Measurements from ENCODE around the gene DNASE1L1. TPM values are rescaled to one million over a fixed set of nuclear protein-coding genes. Genes with fewer than 3 reads are reported as not detected.

Gene DNASE1L1
- total and polyA plus RNA-seq, 2 donors (not counting 1 experiment from before 2014, with no cell fraction given): 24.6 to 49.2 TPM

DNA sequence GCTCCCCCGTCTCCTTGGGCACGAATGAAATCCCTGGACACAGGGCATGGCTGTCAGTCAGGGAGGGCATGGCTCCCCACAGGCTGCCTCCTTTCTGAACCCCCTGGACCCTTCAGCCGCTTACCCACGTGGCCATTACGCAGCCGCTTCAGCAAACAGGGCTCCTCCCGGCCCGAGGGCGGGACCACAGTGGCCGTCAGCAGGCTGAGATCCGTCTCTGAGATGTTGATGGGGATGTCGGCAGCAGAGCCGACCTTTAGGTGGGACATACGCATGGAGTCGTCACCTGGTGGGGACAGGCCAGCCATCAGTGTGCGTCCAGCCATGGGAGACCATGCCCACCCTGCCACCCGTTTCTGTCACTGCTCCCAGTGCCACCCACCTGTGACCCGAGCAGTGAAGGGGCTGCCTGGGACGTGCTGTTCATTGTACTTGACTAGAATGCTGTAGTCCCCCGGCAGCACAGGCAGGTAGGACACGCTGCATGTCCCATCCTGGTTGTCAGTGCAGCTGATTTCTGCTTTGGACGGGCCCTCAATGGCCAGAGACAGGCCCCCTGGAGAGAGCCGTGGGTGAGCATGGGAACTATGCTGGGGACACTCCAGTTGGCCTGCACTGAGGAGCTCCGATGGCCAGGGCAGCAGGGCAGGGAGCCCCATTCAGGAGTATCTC, 55.7 kb downstream of the DNASE1L1 start:
- peaks cover 0 to 85% of the 10 kb centered on the region in 2 experiments for H3K36me3 ChIP-seq (replicated peaks in 1 of 2; ENCODE audit: control extremely low read depth in 1 of 2, control insufficient read depth in 1 of 2, extremely low read depth in 1 of 2, insufficient read depth in 2 of 2, low read length in 1 of 2)
- Mint-ChIP-seq H3K9me3 (ENCODE audit: insufficient read depth) (no peaks in the 10 kb centered on the region), H3K27ac (peak overlapping the region; percentile 46), H3K27me3 (no peaks in the 10 kb centered on the region), H3K4me3 (no peak overlapping the region), H3K4me1 (peaks cover 27% of the 10 kb centered on the region)
- DNase-seq (no peak), ATAC-seq (ENCODE audit: low read depth) (no peak)
- POLR2A ChIA-PET: interaction anchor here (0.5 kb wide), 1 partner anchor 178 kb away, joined by 3 read pairs; no protein-coding TSS in a partner anchor
- H3K4me1 ChIP-seq (ENCODE audit: control insufficient read depth in 2 of 2, insufficient read depth in 2 of 2, low read length in 2 of 2): peaks cover 35 to 51% of the 10 kb centered on the region in 2 donors
- intact Hi-C loops (cut with micrococcal nuclease): no loop called here
- H3K4me3 ChIP-seq (ENCODE audit: control extremely low read depth in 1 of 5, extremely low read depth in 1 of 5, insufficient read depth in 1 of 5, low read depth in 2 of 5, low read length in 4 of 5): no peak overlapping the region
- no peaks in the 10 kb centered on the region for H3K27me3 ChIP-seq (replicated peaks in 1 of 4; ENCODE audit: control extremely low read depth in 1 of 4, control insufficient read depth in 3 of 4, insufficient read depth in 4 of 4, low read length in 3 of 4)
- no peak overlapping the region for H3K9ac ChIP-seq (ENCODE audit: low read length)
- CTCF ChIA-PET: no interaction called here
- WGBS (ENCODE audit: insufficient coverage): 97% methylated on average over 19 of the region's 24 CpGs
- peaks cover 32% of the 10 kb centered on the region for H4K20me1 ChIP-seq (ENCODE audit: control insufficient read depth, insufficient read depth, low read length, poor library complexity, severe bottlenecking)
- H3K79me2 ChIP-seq (ENCODE audit: control insufficient read depth, insufficient read depth, low read length): peaks cover 2% of the 10 kb centered on the region
- no peak overlapping the region for H3K27ac ChIP-seq (ENCODE audit: low read length in 2 of 2)
- TF ChIP-seq CTCF (IDR thresholded peaks at IDR 0.05) (no peak), EZH2 (IDR thresholded peaks at IDR 0.05; ENCODE audit: borderline replicate concordance, insufficient read depth, low read depth, low read length, poor library complexity, severe bottlenecking) (no peak)
- H3K4me2 ChIP-seq (replicated peaks; ENCODE audit: low read depth, low read length, poor library complexity, severe bottlenecking): no peak overlapping the region
- H2AFZ ChIP-seq (ENCODE audit: insufficient read depth, low read depth, low read length, poor library complexity, severe bottlenecking): no peak overlapping the region
- H3K9me3 ChIP-seq (ENCODE audit: control extremely low read depth in 1 of 3, control insufficient read depth in 2 of 3, insufficient read depth in 1 of 3, low read length in 2 of 3): no peaks in the 10 kb centered on the region

GRCh38 chrX:154352466-154352865, 56.6 kb downstream of the DNASE1L1 start:
- Mint-ChIP-seq H3K4me3 (no peak overlapping the region), H3K4me1 (peaks cover 32% of the 10 kb centered on the region), H3K27ac (peak overlapping the region; percentile 46), H3K9me3 (ENCODE audit: insufficient read depth) (no peaks in the 10 kb centered on the region), H3K27me3 (no peaks in the 10 kb centered on the region)
- H3K4me3 ChIP-seq (ENCODE audit: control extremely low read depth in 1 of 5, extremely low read depth in 1 of 5, insufficient read depth in 1 of 5, low read depth in 2 of 5, low read length in 4 of 5): no peak overlapping the region
- ATAC-seq (ENCODE audit: low read depth) (no peak), DNase-seq (no peak)
- ChIA-PET CTCF (no interaction called here), POLR2A (no interaction called here)
- peaks cover 0 to 4% (median 0%) of the 10 kb centered on the region in 3 donors for H3K9me3 ChIP-seq (ENCODE audit: control extremely low read depth in 1 of 3, control insufficient read depth in 2 of 3, insufficient read depth in 1 of 3, low read length in 2 of 3)
- peaks cover 0 to 79% of the 10 kb centered on the region in 2 experiments for H3K36me3 ChIP-seq (replicated peaks in 1 of 2; ENCODE audit: control extremely low read depth in 1 of 2, control insufficient read depth in 1 of 2, extremely low read depth in 1 of 2, insufficient read depth in 2 of 2, low read length in 1 of 2)
- H3K4me1 ChIP-seq (ENCODE audit: control insufficient read depth in 2 of 2, insufficient read depth in 2 of 2, low read length in 2 of 2): peaks cover 36 to 58% of the 10 kb centered on the region in 2 donors
- H2AFZ ChIP-seq (ENCODE audit: insufficient read depth, low read depth, low read length, poor library complexity, severe bottlenecking): no peak overlapping the region
- H3K27me3 ChIP-seq (replicated peaks in 1 of 4; ENCODE audit: control extremely low read depth in 1 of 4, control insufficient read depth in 3 of 4, insufficient read depth in 4 of 4, low read length in 3 of 4): no peaks in the 10 kb centered on the region
- peak overlapping the region; percentile 67 for H3K4me2 ChIP-seq (replicated peaks; ENCODE audit: low read depth, low read length, poor library complexity, severe bottlenecking)
- peaks cover 26% of the 10 kb centered on the region for H4K20me1 ChIP-seq (ENCODE audit: control insufficient read depth, insufficient read depth, low read length, poor library complexity, severe bottlenecking)
- no peak for TF ChIP-seq EZH2 (IDR thresholded peaks at IDR 0.05; ENCODE audit: borderline replicate concordance, insufficient read depth, low read depth, low read length, poor library complexity, severe bottlenecking)
- TF ChIP-seq CTCF (IDR thresholded peaks at IDR 0.05): no peak
- no peak overlapping the region for H3K9ac ChIP-seq (ENCODE audit: low read length)
- intact Hi-C loops (cut with micrococcal nuclease): no loop called here
- WGBS (ENCODE audit: insufficient coverage): 94% methylated on average over 6 of the region's 13 CpGs
- no peaks in the 10 kb centered on the region for H3K79me2 ChIP-seq (ENCODE audit: control insufficient read depth, insufficient read depth, low read length)
- H3K27ac ChIP-seq (ENCODE audit: low read length in 2 of 2): peak overlapping the region in 1 of 2 donors; percentile 57

All from B cell (primary cell).